Fibroblast of pulmonary artery (primary cell): ENCODE data around the gene TBC1D10A.

Experiments used
- DNase-seq: peaks from one replicate; pipeline ENCODE4 v3.0.0-alpha.2; 2010; ENCODE audit warnings: low read depth
- H3K4me3 ChIP-seq: replicated peaks from 2 replicates; pipeline ENCODE4 v1.5.1; 2011; ENCODE audit warnings: low read depth, mild to moderate bottlenecking, control low read depth, low read length, moderate library complexity
- TF ChIP-seq, protein P1 (sequence below): IDR thresholded peaks from 2 replicates; pipeline ENCODE4 v1.5.1; 2011; ENCODE audit warnings: mild to moderate bottlenecking, control low read depth, low read length, inconsistent platforms; ENCODE audit errors: missing control alignments

Gene TBC1D10A

DNA sequence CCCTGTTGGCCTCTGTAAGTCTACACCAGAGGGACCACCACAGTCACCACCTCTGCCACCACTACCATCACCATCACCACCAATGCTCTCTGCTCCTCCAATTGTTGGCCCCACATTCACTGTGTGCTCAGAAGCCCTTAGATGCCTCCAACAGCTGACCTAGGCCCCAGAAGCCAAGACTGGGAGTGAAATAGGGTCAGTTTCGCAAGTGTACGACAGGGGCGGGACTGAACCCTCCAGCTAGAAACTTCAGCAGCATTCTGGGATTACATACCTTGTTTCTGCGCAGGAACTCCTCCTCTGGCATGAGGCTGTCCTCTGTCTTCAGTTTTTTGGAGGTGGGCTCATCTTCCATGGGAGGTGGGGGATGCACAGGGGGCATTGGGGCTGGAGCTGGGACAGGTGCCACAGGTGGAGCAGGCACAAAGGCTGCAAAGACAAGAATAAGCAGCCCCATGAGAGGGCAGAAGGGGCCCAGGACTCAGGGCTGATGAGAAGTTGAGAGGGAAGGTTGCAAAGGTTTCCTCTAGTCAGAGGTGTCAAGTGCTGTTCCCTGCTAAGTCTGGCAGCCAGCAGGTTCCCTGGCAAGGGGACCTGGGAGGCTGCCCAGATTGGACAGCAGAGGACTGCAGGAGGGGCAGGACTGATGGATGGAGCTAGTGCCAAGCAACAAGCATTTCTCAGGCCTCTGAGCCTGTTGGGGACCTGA is 10.2 kb upstream of the TBC1D10A start:
- DNase-seq = no peak

DNA sequence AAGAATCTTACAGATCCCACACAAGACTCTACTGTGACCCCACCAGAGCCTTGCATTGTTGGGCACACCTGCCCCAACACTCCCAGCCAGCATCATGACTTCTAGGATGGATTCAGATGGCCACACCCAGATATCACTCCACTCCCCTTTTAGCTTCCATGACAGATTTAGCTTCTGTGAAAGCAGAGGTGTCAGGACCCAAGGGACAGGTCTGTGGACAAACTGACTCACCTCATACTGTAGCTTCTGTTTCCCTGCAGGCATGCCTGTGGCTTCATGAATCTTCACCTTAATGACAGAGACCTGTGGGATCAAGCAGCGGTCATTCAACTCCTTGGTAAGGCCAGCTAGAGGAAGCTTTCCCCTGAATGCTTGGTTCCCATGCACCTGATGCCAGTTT is 8.5 kb upstream of the TBC1D10A start:
- H3K4me3 ChIP-seq = no peak overlapping the region
- DNase-seq = no peak
- TF ChIP-seq, protein P1, sequence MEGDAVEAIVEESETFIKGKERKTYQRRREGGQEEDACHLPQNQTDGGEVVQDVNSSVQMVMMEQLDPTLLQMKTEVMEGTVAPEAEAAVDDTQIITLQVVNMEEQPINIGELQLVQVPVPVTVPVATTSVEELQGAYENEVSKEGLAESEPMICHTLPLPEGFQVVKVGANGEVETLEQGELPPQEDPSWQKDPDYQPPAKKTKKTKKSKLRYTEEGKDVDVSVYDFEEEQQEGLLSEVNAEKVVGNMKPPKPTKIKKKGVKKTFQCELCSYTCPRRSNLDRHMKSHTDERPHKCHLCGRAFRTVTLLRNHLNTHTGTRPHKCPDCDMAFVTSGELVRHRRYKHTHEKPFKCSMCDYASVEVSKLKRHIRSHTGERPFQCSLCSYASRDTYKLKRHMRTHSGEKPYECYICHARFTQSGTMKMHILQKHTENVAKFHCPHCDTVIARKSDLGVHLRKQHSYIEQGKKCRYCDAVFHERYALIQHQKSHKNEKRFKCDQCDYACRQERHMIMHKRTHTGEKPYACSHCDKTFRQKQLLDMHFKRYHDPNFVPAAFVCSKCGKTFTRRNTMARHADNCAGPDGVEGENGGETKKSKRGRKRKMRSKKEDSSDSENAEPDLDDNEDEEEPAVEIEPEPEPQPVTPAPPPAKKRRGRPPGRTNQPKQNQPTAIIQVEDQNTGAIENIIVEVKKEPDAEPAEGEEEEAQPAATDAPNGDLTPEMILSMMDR = no peak

More for the DNA sequence above, 10.2 kb upstream of the TBC1D10A start:
- H3K4me3 ChIP-seq = no peak overlapping the region
- TF ChIP-seq, protein P1 = no peak

DNA sequence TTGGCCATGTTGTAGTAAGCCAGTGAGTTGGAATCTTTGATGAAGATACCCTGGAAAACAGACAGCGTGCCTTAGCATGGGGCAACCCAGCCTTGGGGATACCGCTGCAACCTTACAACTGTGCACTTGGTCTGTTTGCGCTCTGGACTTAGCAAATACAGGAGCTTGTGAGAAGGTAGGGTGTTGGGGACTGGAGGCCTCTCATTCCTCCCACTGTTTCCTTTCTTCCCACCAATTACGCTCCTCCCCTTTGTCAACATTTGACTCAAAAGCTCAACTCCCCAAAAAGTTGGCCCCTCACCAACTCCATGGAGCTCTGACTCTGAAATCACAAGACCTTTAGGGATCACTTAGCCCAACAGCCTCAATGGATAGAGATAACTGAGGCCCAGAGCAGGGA is 7.9 kb upstream of the TBC1D10A start:
- TF ChIP-seq, protein P1 = no peak
- H3K4me3 ChIP-seq = no peak overlapping the region
- no peak for DNase-seq

DNA sequence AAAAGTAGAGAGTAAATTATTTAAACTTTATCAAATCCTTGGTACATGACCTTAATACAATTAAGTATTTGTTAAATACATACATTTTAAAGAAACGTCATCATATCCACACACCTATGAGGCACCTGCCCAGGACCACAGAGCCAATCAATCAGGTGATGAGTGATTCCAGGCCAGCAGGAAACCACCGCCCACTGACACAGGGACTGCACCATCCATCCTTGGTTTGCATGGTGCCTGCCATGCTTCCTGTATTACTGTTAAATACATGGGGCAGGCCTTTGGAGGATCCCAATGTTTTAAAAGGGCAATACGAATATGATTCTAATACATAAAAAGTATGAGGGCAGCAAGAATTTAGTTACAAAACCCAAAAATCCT is 7.0 kb upstream of the TBC1D10A start:
- DNase-seq = no peak
- TF ChIP-seq, protein P1 = no peak
- H3K4me3 ChIP-seq = no peak overlapping the region

DNA sequence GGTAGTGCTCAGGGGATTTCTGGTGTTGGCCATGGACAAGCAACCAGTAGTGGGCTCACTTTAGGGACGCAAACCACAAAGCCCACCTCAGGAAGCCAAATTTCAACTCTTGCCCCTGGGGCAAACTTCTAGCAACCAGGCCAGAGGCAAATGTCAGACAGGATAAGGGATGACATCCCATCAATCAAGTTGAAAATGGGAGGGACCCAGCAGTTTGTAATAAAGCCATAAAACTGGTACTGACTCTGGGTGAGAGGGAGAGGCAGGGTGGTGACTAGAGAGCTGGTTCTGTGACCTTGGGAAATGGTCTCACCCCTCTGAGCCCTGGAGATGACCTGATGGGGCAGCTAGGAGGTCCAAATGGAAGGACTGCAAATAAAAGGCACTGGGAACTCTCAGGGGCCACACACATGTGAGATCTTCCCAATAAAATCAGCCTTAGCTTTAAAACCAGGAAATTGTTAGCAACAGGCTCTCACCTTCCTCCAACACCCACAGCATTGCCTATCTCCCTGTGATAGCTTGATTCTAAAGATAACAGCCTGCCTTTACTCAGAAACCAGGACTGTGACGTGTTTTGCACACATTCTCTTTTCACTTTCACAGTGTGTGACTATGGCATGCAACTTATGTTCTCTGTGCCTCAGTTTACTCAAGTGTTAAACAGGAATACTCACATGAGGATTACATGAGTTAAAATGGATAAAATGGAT is 6.4 kb upstream of the TBC1D10A start:
- H3K4me3 ChIP-seq = no peak overlapping the region
- TF ChIP-seq, protein P1 = no peak
- no peak for DNase-seq

DNA sequence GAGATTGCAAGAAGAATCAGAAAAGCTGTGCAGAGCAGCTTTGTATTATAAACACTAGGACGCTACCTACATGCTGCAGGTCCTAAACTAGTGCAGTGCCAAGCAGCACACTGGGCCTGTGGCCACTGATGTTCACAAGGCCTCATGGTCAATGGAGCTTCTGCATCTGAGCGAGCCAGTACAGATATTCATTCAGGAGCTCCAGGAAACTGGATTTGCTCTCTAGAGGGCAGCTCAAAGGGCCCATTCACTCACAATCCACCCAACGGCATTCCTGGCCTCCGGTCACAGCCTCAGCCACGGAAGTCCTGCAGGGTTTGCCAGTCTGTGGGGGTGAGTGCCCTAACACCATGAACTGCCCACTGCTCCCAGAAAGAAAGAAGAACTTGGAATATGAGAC is 5.8 kb upstream of the TBC1D10A start:
- TF ChIP-seq, protein P1 = no peak
- H3K4me3 ChIP-seq = no peak overlapping the region
- no peak for DNase-seq
